Measurements from ENCODE around the gene NUCB2.

GRCh38 chr11:17368551-17368950 lies 92.0 kb downstream of the NUCB2 start:
- TF ChIP-seq CTCF (IDR thresholded peaks at IDR 0.05) (no peak), POLR2A (IDR thresholded peaks at IDR 0.05) (no peak)
